IPS-18a (cell line): Measurements from ENCODE around the gene B4GALNT4.
"Not testable (repeated sequence)": the region's sequence is repeated elsewhere in the genome, so short reads cannot be mapped to it uniquely, and the experiment has no call there.

ENCODE experiments used
- H3K27ac ChIP-seq: one replicate; pipeline ENCODE4 v1.5.1; 2013; ENCODE audit warnings: low read length
- H3K27me3 ChIP-seq: one replicate; pipeline ENCODE4 v1.6.1; 2013; ENCODE audit warnings: mild to moderate bottlenecking, low read length; ENCODE audit not compliant: control insufficient read depth, insufficient read depth
- H3K36me3 ChIP-seq: one replicate; pipeline ENCODE4 v1.6.1; 2013; ENCODE audit warnings: low read depth, low read length; ENCODE audit not compliant: control insufficient read depth
- H3K4me1 ChIP-seq: one replicate; pipeline ENCODE4 v1.6.1; 2013; ENCODE audit warnings: low read depth, low read length; ENCODE audit not compliant: control insufficient read depth
- H3K4me3 ChIP-seq: one replicate; pipeline ENCODE4 v1.5.1; 2013; ENCODE audit warnings: low read length
- H3K9ac ChIP-seq: one replicate; pipeline ENCODE4 v1.6.1; 2013; ENCODE audit warnings: mild to moderate bottlenecking, low read length, moderate library complexity
- H3K9me3 ChIP-seq: one replicate; pipeline ENCODE4 v1.6.1; 2013; ENCODE audit warnings: low read depth, low read length; ENCODE audit not compliant: control insufficient read depth

Gene B4GALNT4

DNA sequence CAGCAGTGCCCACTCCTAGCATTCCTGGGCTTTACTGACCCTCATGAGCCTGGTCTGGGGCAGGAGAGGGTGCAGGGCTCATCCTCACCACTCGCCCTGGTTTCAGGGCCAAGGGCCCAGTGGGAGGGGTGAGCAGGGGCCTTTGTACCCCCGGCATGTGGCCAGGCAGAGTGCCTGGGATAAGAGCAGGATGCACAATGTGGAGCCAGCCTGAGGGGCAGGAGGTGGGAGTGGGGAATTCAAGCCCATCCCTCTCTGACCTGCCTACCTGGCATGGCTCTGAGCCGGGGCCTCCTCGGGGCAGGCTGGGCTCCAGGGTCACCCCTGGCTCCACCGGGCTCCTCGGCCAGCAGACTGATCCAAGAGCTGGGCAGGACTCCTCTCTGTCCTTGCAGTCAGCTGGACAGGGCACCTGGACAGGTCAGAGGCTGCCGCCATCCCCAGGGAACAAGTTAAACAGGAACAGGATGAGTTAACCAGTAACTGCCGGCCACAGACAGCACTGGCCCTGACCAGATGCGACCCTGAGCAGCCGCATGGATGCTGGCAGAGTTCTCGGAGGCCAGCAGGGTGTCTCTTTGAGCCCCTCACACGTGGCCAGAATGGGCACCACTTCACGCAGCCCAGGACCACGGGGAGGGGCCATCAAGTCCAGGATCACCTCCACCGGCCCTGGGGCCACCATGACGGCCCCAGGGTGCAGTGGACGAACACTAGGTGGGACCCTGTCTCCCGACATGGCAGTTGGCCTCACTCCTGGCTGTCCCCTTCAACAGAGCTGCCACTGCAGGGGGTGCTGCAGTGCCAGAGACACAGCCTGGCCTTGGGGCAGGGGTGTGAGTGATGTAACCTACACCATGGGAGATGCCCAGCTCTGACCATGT is 40.5 kb downstream of the B4GALNT4 start:
- peaks cover 5% of the 10 kb centered on the region for H3K27me3 ChIP-seq
- no peak overlapping the region for H3K9ac ChIP-seq
- no peaks in the 10 kb centered on the region for H3K36me3 ChIP-seq
- no peaks in the 10 kb centered on the region for H3K4me1 ChIP-seq
- no peaks in the 10 kb centered on the region for H3K9me3 ChIP-seq
- no peak overlapping the region for H3K4me3 ChIP-seq
- H3K27ac ChIP-seq, result no peak overlapping the region

GRCh38 chr11:410711-411110 is 41.4 kb downstream of the B4GALNT4 start:
- not testable (repeated sequence) for H3K9ac ChIP-seq, H3K4me3 ChIP-seq, H3K27ac ChIP-seq, H3K36me3 ChIP-seq, H3K9me3 ChIP-seq, H3K27me3 ChIP-seq, H3K4me1 ChIP-seq

DNA sequence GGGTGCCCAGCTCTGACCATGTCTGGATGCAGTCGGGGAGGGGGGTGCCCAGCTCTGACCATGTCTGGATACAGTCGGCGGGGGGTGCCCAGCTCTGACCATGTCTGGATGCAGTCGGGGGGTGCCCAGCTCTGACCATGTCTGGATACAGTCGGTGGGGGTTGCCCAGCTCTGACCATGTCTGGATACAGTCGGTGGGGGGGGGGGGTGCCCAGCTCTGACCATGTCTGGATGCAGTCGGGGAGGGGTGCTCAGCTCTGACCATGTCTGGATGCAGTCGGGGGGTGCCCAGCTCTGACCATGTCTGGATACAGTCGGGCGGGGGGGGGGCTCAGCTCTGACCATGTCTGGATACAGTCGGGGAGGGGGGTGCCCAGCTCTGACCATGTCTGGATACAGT is 42.2 kb downstream of the B4GALNT4 start:
- not testable (repeated sequence) for H3K4me1 ChIP-seq, H3K9me3 ChIP-seq, H3K9ac ChIP-seq, H3K36me3 ChIP-seq, H3K4me3 ChIP-seq, H3K27ac ChIP-seq
- peaks cover 16% of the 10 kb centered on the region for H3K27me3 ChIP-seq

DNA sequence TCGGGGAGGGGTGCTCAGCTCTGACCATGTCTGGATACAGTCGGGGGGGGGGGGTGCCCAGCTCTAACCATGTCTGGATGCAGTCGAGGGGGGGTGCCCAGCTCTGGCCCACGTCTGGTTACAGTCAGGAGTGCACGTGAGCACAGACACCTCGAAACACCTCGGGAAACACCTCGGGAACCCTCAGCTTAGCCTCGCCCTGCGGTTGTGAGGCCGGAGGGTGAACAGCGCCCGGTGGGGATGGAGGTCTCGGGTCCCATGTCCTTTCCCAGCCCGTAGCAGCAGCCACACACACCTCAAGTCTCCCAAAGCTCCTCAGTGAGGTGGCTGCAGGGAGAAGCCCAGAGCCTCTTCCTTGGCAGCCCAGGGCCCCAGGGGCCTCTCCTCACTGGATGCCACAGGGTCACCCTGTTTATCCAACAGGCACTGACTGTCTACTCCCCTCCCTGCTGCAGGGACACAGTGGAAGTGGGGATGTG is 43.4 kb downstream of the B4GALNT4 start:
- no peaks in the 10 kb centered on the region for H3K36me3 ChIP-seq
- H3K4me1 ChIP-seq, result peaks cover 7% of the 10 kb centered on the region
- no peak overlapping the region for H3K27ac ChIP-seq
- no peaks in the 10 kb centered on the region for H3K9me3 ChIP-seq
- H3K4me3 ChIP-seq, result no peak overlapping the region
- H3K9ac ChIP-seq, result no peak overlapping the region
- peaks cover 27% of the 10 kb centered on the region for H3K27me3 ChIP-seq

GRCh38 chr11:413120-414081 is 44.1 kb downstream of the B4GALNT4 start:
- no peak overlapping the region for H3K9ac ChIP-seq
- H3K36me3 ChIP-seq, result no peaks in the 10 kb centered on the region
- no peak overlapping the region for H3K4me3 ChIP-seq
- peaks cover 29% of the 10 kb centered on the region for H3K27me3 ChIP-seq
- H3K27ac ChIP-seq, result no peak overlapping the region
- peaks cover 7% of the 10 kb centered on the region for H3K4me1 ChIP-seq
- no peaks in the 10 kb centered on the region for H3K9me3 ChIP-seq

GRCh38 chr11:414318-414857 is 45.1 kb downstream of the B4GALNT4 start:
- Histone ChIP-seq H3K9me3 (no peaks in the 10 kb centered on the region), H3K36me3 (no peaks in the 10 kb centered on the region), H3K27me3 (peaks cover 33% of the 10 kb centered on the region), H3K4me3 (no peak overlapping the region), H3K27ac (no peak overlapping the region), H3K4me1 (peaks cover 7% of the 10 kb centered on the region), H3K9ac (no peak overlapping the region)

GRCh38 chr11:415640-416041 is 46.3 kb downstream of the B4GALNT4 start:
- H3K27ac ChIP-seq, result no peak overlapping the region
- H3K4me3 ChIP-seq, result peak overlapping the region; percentile 58
- peaks cover 7% of the 10 kb centered on the region for H3K4me1 ChIP-seq

GRCh38 chr11:416051-416756 is 46.9 kb downstream of the B4GALNT4 start:
- Histone ChIP-seq H3K9ac (peak overlapping the region; percentile 48), H3K4me3 (peak overlapping the region; percentile 58), H3K36me3 (no peaks in the 10 kb centered on the region), H3K27ac (no peak overlapping the region), H3K27me3 (peaks cover 33% of the 10 kb centered on the region), H3K9me3 (no peaks in the 10 kb centered on the region), H3K4me1 (peaks cover 7% of the 10 kb centered on the region)

More at GRCh38 chr11:415640-416041, 46.3 kb downstream of the B4GALNT4 start:
- no peak overlapping the region for H3K9ac ChIP-seq
- H3K9me3 ChIP-seq, result no peaks in the 10 kb centered on the region
- H3K36me3 ChIP-seq, result no peaks in the 10 kb centered on the region
- peaks cover 33% of the 10 kb centered on the region for H3K27me3 ChIP-seq

DNA sequence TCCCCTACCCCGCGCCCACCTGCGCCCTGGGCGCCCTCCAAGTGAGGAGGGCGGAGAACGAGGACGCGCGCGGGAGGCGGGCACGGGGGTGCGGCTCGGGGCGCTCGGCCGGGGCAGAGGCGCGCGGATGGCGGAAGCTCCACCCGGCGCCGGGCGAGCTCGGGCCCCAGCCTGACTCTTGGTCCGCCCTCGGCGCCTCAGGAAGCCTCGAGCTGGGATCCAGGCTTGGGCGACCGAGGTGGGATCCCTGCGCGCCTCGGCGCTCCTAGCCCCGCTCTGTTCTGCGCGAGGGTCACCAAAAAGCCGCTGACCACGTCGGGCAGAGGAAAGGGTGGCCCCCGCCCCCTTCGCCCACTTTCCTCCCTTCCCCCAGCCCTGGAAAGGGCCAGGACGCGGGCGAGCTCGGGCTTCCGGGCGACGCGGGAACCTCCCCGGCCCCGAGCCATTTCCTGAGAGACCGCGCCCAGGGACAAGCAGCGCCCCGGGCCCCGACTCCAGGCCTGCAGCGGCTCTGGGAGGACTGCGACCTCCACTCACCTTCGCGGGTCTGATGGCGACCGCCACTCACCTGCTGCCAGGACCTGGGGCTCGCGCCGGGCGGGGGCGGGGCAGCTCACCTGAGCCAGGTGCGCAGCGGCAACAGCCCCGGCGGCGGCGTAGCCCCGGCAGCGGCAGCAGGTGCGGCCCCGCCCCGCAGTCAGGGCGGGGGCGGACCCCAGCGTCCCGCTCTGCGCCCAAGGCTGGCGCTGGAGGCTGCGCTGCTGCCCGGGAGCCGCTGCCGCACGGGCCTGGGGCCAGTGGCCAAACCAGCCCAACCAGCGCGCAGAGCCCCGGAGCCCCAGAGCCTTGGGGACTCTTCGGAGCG is 47.7 kb downstream of the B4GALNT4 start:
- Histone ChIP-seq H3K4me1 (peaks cover 7% of the 10 kb centered on the region), H3K27ac (no peak overlapping the region), H3K9ac (peak overlapping the region; percentile 48), H3K9me3 (no peaks in the 10 kb centered on the region), H3K36me3 (no peaks in the 10 kb centered on the region), H3K27me3 (peaks cover 33% of the 10 kb centered on the region), H3K4me3 (peak overlapping the region; percentile 58)

DNA sequence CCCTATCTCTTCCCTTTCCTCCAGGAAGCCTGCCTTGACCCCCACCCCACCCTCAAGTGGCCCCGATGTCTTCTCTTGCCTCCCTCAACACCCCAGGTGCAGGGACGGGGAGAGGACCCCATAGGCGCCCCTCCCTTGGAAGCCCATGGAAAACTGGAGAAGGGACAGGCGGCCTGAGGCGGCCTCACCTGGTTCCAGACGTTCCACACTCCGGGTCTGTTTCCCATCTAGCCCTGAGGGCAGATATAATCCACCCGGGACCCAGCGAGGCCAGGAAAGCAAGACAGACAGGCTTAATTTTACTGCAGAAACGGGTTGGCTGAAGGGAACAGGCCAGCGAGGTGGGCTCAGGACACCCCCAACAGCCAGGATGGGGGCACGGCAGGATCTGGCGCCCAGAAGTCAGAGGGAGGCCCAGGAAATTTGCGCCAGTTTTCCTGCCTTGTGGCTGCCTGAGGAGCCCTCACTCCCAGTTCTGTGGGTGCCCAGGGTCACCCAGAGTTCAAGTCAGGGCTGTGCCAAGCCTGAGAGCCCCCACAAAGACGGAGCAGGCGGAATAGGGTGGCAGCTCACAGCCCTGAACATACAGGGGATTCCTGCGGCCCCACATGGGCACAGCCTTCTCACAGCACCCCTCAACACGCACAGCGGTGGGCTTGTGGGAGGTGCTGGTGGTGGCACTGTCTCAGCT is 48.5 kb downstream of the B4GALNT4 start:
- Histone ChIP-seq H3K27me3 (peaks cover 33% of the 10 kb centered on the region), H3K4me1 (peaks cover 7% of the 10 kb centered on the region), H3K27ac (no peak overlapping the region), H3K36me3 (no peaks in the 10 kb centered on the region), H3K9ac (no peak overlapping the region), H3K9me3 (no peaks in the 10 kb centered on the region), H3K4me3 (peak overlapping the region; percentile 58)
